ENCODE data around the gene TTR.

DNA sequence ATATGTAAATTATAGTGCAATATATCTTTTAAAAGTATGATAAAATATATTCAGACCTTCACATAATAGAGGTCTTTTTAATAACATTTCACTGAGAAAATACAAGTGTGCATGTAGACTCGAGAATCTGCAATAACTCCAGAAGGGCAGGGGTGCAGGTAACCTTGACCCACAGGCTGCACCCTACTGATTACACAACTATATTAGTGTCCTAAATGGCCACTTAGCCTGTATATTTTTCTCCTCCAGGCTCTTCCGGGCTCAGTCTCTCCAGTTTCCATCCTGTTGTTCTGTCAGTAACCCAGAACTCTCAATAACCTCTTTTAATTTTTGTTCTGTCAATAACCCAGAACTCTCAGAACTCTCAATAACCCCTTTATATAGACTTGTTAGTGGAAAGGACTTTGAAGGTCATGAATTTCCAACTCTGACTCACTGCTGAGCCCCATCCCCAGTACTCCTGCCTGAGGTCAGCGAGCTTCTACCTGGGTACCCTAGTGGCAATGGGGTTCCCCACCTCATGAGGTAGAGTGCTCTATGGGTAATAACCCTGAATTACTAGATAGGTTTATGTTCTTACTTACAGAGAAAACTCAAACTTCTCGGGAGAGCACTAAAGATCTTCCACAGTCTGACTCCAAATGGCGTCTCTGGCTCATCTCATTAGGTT, 8.4 kb upstream of the TTR start:
- TF ChIP-seq, protein P1, sequence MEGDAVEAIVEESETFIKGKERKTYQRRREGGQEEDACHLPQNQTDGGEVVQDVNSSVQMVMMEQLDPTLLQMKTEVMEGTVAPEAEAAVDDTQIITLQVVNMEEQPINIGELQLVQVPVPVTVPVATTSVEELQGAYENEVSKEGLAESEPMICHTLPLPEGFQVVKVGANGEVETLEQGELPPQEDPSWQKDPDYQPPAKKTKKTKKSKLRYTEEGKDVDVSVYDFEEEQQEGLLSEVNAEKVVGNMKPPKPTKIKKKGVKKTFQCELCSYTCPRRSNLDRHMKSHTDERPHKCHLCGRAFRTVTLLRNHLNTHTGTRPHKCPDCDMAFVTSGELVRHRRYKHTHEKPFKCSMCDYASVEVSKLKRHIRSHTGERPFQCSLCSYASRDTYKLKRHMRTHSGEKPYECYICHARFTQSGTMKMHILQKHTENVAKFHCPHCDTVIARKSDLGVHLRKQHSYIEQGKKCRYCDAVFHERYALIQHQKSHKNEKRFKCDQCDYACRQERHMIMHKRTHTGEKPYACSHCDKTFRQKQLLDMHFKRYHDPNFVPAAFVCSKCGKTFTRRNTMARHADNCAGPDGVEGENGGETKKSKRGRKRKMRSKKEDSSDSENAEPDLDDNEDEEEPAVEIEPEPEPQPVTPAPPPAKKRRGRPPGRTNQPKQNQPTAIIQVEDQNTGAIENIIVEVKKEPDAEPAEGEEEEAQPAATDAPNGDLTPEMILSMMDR (IDR thresholded peaks at IDR 0.05), result no peak
- TF ChIP-seq POLR2A (IDR thresholded peaks at IDR 0.05), result no peak
